ENCODE results near the gene ERG.

The ERG gene

DNA sequence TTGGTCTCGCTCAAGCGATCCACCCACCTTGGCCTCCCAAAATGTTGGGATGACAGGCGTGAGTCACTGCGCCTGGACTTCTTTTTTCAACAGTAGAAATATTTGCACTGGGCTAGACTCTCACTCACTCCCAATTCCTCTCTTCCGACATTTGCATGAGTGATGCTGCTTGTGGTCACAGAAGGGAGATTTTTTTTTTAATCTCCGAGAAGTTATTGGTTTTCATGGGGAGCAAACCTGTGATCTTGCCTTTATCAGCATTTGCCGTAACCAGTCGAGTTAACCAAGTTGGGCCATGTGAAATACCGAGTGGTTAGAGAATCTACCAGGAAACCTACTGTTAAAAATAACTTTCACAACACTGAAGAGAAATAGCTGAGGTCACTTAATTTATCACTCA is 21.1 kb downstream of the ERG start:
- TF ChIP-seq, protein P1, sequence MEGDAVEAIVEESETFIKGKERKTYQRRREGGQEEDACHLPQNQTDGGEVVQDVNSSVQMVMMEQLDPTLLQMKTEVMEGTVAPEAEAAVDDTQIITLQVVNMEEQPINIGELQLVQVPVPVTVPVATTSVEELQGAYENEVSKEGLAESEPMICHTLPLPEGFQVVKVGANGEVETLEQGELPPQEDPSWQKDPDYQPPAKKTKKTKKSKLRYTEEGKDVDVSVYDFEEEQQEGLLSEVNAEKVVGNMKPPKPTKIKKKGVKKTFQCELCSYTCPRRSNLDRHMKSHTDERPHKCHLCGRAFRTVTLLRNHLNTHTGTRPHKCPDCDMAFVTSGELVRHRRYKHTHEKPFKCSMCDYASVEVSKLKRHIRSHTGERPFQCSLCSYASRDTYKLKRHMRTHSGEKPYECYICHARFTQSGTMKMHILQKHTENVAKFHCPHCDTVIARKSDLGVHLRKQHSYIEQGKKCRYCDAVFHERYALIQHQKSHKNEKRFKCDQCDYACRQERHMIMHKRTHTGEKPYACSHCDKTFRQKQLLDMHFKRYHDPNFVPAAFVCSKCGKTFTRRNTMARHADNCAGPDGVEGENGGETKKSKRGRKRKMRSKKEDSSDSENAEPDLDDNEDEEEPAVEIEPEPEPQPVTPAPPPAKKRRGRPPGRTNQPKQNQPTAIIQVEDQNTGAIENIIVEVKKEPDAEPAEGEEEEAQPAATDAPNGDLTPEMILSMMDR (IDR thresholded peaks at IDR 0.05) = no peak
- no peak overlapping the region for H3K4me3 ChIP-seq
- H3K27ac ChIP-seq = no peak overlapping the region
- DNase-seq (ENCODE audit: low spot score) = no peak

DNA sequence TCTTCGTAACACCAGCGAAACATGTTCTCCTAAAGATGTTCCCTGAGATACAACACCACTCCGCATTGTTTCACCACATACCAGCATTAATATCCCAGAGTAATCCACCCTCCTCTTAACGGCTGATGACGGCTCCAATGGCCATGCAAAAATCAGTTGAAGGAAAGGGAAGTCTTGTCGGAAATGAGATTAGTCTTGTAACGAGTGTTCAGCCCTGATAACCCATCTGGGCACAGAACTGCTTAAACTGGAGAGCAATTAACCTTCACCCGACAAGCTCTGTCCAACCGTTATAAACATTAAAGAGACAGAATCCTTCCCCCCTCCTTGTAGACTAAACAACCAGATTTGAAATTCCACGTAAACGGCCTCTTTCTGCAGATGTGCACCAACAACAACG is 21.9 kb downstream of the ERG start:
- no peak for DNase-seq (ENCODE audit: low spot score)
- TF ChIP-seq, protein P1 (IDR thresholded peaks at IDR 0.05) = no peak
- H3K4me3 ChIP-seq = no peak overlapping the region
- peak overlapping the region in 1 of 2 donors; percentile 38 for H3K27ac ChIP-seq

DNA sequence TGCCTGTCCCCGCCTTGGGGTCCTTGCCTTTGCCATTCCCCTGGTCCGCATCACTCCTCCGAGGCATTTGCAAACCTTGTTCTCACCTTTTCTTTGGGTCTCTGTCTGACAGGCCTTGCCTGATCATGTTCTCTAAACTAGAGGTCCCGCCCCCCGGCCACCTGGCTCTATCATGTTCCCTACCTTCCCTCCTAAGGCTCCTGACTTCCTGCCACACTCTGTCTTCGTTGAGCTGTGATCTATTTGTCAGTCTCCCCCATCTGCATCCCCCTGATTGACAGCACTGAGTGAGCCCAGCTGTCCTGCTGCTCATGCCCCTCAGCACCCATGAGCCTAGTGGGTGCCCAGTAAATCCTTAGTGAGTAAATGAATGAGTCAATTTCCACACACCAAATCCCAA is 22.8 kb downstream of the ERG start:
- TF ChIP-seq, protein P1 (IDR thresholded peaks at IDR 0.05) = no peak
- H3K27ac ChIP-seq = peak overlapping the region in 1 of 2 donors; percentile 16
- no peak for DNase-seq (ENCODE audit: low spot score)
- H3K4me3 ChIP-seq = no peak overlapping the region

DNA sequence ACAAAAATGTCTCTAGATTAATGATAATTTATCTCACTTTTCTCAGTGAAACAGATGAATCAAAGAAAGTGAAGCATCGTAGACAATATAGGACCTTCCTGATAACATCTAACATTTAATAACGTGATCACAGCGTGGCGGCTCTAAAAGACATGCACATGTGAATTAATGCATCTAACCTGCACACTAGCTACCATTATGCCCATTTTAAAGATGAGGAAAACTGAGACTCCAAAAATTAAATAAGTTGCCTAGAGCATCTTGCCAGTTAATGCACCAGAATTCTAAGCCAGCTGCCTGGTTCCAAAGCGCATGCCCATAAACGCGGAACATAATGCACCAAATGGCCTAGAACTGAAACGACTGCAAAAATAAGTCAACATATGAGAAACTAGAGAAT is 23.5 kb downstream of the ERG start:
- TF ChIP-seq, protein P1 (IDR thresholded peaks at IDR 0.05) = no peak
- no peak overlapping the region for H3K4me3 ChIP-seq
- DNase-seq (ENCODE audit: low spot score) = no peak
- H3K27ac ChIP-seq = no peak overlapping the region

DNA sequence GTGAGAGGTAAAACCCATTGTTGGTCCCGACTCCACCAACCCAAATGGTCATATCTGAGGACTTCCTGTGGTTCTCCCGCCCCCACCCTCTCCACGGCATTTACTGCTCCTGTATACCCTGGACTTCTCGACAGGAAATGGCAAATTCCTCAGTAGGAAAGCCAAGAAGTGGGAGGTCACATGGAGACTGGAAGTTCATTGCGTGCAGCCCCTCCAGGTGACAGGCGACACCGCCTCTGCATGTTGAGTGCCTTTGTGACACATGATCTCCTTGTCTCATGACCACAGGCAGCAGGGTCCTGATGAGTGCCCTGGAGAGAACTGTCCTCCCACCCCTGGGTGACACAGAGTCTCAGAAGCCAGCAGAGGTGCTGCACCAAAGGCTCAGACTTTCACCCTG is 24.2 kb downstream of the ERG start:
- no peak overlapping the region for H3K4me3 ChIP-seq
- TF ChIP-seq, protein P1 (IDR thresholded peaks at IDR 0.05) = no peak
- no peak for DNase-seq (ENCODE audit: low spot score)
- peak overlapping the region in 1 of 2 donors; percentile 15 for H3K27ac ChIP-seq

DNA sequence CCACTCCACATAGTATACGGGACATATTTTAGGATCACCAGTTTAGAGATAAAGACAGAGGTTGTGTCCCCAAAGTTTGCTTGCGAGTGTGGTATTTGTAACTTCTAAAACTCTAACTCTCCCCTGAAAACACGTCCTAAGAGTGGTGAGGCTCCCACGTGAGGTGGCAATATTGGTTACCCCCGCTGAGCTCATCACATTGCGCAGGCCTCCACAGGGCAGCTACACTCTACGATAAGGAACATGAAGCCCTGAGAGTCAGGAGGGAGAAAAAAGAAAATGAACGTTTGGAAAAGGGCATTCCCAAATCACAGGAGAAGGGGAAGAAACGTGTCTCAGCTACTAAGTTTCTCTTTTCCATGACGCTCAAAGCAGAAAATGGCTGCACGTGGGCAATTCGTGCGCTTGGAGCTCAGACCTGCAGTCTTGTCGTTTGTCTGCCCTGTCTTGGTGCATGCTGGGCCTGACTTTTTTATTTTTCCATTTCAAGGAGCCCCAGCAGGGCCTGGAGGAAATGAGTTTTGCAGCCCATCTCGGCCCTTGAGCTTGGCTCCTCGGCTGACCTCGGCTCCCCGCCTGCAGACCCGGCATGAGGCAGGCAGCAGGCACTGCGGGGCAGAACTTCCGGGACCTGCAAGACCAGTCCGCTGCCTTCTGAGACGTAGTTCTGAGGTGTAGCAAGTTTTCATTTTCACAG is 25.7 kb downstream of the ERG start:
- DNase-seq (ENCODE audit: low spot score) = no peak
- Histone ChIP-seq H3K27ac (no peak overlapping the region), H3K4me3 (no peak overlapping the region)
- TF ChIP-seq, protein P1 (IDR thresholded peaks at IDR 0.05) = no peak

DNA sequence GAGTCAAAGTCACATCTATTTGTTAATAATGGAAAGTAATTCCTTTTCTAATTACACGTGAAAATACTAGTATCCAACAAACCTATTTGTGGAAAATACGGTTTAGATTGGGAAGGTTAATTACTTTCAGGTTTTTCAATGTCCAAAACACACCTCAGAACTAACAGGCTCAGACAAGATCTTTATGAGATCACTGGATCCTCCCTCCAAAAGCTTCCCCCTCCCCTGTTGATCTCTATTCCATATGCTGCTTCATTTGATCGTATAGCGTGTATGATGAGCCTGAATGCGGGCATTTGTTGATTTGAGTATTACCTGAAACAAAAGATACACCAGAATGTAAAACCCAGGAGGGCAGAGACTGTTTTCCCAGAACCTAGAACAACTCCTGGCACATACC is 26.5 kb downstream of the ERG start:
- TF ChIP-seq, protein P1 (IDR thresholded peaks at IDR 0.05) = no peak
- DNase-seq (ENCODE audit: low spot score) = no peak
- no peak overlapping the region for H3K27ac ChIP-seq
- H3K4me3 ChIP-seq = no peak overlapping the region
